ENCODE results near the gene FAM120B.

DNA sequence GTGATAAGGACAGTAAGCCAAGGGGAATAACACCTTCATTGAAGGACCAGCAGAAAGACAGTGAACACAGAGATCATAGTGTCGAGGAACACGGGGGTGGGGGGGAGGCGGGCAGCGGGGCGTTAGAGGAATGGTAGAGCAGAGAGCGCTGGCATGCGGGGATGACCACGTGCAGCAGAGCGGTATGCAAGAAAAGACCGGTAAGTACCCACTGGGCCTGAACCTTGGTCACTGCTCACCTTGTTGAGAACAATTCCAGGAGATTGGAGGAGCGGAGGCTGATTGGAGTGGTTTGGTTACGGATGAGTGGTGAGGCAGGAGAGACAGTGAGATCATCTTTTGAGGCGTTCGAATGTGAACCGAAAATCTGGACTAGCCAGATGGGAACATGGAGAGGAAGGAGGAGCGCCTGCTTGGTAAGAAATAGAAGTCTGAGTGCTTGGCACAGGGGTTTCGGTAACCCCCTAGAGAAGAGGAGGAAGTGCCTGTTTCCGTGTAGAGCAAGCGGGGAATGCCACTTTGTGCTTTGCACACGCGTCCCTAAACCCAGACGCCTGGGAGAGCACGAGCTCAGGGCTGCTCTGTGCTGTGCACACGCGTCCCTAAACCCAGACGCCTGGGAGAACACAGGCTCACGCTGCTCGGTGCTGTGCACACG is 70.0 kb downstream of the FAM120B start:
- TF ChIP-seq, protein P1, sequence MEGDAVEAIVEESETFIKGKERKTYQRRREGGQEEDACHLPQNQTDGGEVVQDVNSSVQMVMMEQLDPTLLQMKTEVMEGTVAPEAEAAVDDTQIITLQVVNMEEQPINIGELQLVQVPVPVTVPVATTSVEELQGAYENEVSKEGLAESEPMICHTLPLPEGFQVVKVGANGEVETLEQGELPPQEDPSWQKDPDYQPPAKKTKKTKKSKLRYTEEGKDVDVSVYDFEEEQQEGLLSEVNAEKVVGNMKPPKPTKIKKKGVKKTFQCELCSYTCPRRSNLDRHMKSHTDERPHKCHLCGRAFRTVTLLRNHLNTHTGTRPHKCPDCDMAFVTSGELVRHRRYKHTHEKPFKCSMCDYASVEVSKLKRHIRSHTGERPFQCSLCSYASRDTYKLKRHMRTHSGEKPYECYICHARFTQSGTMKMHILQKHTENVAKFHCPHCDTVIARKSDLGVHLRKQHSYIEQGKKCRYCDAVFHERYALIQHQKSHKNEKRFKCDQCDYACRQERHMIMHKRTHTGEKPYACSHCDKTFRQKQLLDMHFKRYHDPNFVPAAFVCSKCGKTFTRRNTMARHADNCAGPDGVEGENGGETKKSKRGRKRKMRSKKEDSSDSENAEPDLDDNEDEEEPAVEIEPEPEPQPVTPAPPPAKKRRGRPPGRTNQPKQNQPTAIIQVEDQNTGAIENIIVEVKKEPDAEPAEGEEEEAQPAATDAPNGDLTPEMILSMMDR (IDR thresholded peaks at IDR 0.05; ENCODE audit: low read length): no peak
- TF ChIP-seq EZH2 (IDR thresholded peaks at IDR 0.05; ENCODE audit: borderline replicate concordance, low read length): no peak
